GM11168 (cell line): ENCODE data around the gene F7.
"Not testable (repeated sequence)": the region's sequence is repeated elsewhere in the genome, so short reads cannot be mapped to it uniquely, and the experiment has no call there.

Experiments used
- in situ Hi-C: fragments of 300-500 bp; cut with MboI; formaldehyde crosslinking; loops from one replicate; pipeline ENCODE4 v1.12.0; 2022; ENCODE audit warnings: low sequenced_read_pairs; ENCODE audit not compliant: unreplicated experiment

Gene F7

DNA sequence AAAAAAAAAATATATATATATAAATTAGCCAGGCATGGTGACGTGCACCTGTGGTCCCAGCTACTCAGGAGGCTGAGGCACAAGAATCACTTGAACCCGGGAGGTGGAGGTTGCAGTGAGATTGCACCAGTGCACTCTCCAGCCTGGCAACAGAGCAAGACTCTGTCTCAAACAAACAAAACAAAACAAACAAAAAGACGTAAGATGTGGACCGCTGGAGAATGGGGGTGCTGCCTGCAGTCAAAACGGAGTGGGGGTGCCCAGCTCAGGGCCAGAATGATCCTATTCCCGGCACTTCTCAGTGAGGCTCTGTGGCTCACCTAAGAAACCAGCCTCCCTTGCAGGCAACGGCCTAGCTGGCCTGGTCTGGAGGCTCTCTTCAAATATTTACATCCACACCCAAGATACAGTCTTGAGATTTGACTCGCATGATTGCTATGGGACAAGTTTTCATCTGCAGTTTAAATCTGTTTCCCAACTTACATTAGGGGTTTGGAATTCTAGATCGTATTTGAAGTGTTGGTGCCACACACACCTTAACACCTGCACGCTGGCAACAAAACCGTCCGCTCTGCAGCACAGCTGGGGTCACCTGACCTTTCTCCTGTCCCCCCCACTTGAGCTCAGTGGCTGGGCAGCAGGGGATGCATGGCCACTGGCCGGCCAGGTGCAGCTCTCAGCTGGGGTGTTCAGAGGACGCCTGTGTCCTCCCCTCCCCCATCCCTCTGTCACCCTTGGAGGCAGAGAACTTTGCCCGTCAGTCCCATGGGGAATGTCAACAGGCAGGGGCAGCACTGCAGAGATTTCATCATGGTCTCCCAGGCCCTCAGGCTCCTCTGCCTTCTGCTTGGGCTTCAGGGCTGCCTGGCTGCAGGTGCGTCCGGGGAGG lies at the start of gene F7:
Gene F7, plus strand, starts transcription at position 760 of the 889 bp plus-strand sequence. Its CDS starts 51 bp downstream, at position 811.
- in situ Hi-C loops, result no loop called here

DNA sequence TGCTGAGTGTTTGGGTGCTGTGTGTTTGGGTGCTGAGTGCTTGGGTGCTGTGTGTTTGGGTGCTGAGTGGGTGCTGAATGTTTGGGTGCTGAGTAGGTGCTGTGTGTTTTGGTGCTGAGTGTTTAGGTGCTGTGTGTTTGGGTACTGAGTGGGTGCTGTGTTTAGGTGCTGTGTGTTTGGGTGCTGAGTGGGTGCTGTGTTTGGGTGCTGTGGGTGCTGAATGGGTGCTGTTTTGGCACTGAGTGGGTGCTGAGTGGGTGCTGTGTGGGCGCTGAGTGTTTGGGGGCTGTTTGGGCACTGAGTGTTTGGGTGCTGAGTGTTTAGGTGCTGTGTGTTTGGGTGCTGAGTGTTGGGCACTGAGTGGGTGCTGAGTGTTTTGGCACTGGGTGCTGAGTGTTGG lies 48.5 kb upstream of the F7 start:
- in situ Hi-C loops, result no loop called here

DNA sequence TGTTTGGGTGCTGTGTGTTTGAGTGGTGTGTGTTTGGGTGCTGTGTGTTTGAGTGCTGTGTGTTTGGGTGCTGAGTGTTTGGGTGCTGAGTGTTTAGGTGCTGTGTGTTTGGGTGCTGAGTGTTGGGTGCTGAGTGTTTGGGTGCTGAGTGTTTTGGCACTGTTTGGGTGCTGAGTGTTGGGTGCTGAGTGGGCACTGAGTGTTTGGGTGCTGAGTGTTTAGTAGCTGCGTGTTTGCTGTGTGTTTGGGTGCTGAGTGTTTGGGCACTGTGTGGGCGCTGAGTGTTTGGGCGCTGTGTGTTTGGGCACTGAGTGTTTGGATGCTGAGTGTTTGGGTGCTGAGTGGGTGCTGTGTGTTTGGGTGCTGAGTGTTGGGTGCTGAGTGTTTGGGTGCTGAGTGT lies 48.0 kb upstream of the F7 start:
- in situ Hi-C loops, result not testable (repeated sequence)

DNA sequence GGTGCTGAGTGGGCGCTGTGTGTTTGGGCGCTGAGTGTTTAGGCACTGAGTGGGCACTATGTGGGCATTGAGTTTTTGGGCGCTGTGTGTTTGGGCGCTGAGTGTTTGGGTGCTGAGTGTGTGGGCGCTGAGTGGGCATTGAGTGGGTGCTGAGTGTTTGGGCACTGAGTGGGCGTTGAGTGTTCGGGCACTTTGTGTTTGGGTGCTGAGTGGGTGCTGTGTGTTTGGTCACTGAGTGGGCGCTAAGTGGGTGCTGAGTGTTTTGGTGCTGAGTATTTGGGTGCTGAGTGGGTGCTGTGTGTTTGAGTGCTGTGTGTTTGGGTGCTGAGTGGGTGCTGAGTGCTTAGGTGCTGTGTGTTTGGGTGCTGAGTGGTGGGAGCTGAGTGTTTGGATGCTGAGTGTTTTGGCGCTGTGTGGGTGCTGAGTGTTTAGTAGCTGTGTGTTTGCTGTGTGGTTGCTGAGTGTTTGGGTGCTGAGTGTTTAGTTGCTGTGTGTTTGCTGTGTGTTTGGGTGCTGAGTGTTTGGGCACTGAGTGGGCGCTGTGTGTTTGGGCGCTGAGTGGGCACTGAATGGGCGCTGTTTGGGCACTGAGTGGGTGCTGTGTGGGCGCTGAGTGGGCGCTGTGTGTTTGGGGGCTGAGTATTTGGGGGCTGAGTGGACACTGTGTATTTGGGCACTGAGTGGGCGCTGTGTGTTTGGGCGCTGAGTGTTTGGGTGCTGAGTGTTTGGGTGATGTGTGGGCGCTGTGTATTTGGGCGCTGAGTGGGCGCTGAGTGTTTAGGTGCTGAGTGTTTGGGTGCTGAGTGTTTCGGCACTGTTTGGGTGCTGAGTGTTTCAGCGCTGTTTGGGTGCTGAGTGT lies 47.2 kb upstream of the F7 start:
- in situ Hi-C loops, result no loop called here

DNA sequence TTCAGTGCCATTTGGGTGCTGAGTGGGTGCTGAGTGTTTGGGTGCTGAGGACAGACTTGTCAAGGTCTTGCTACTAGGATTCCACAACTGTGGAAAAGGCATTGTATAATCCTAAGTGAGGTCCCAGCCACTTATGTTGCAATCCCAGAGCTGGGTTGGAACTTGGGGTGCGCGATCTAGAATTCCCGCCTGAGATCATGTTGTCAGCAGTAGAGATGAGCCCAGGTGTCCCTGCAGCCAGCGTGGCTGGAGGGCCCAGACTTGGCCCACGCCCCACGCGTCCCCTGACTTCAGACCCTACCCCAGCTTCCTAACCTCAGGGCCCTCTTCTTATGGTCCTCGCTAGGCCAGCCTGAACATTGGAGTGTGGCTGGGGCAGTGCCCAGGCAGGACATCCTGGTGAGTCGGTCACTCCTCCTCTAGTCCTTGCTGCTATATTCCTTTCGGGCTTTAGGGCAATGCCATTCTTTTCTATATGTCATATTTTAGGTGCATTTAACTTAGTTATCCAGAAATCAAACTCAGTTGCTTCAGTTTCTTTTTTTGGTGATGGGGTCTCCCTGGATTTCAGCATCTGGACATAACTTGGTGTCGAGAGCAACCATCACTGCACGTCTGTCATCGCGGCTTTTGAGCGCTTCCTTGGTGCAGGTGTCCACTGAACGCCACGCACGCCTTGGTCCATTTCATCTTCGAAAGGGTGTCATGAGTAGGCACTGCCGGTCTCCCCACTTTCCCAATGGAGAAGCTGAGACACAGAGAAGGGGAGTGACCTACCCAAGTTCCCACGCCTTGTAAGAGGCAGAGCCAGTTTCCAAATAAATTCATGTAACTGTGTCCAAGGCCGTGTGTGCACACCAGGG lies 46.4 kb upstream of the F7 start:
- in situ Hi-C loops, result no loop called here

DNA sequence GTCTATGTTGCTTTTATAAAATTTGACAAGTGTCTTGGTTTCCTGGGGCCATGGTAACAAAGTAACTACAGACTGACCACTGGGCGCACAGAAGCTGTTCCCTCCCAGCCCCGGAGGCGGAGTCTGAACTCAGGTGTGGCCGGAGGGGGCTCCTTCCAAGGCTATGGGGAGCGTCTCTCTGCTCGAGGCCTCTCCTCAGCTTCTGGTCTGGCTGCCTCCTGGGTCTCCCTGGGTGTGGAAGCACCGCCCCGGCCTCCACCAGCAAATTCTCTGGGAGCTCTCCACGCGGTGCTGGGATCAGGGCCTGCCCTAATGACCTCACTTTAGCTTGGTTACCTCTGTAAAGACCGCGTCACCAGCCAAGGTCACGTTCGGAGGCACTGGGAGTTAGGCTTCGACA lies 45.7 kb upstream of the F7 start:
- in situ Hi-C loops, result no loop called here

DNA sequence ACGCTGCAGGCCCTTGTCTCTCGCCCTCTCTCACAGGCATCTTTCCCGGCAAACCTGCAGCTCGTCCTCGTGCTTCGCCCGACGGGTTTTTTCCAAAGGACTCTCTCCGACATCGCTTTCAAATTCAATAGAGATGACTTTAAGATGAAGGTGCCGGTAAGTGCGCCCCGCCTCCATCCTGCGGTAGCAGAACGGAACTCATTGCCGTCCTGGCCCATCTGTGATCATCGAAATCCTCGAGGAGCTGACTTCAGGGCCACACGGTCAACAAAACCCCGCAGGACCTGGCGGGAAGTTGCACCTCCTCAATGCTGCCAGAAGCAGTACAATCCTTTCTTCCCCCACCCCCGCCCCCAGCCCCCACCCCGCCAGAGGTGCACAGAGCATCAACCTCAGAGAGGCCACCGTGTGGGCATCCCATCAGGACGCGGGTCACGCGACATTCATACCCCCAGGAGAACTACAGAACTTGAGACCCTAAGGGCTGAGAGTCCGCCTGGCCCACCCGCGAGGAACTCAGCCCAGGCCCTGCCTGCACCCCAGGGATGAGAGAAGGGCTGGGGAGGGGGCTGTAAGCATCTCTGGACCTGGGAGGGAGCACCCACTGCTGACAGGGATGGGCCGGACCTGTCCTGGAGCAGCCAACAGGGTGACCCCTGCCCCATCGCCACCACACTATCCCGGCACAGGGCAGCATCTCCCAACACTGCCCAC lies 44.9 kb upstream of the F7 start:
- in situ Hi-C loops, result no loop called here

DNA sequence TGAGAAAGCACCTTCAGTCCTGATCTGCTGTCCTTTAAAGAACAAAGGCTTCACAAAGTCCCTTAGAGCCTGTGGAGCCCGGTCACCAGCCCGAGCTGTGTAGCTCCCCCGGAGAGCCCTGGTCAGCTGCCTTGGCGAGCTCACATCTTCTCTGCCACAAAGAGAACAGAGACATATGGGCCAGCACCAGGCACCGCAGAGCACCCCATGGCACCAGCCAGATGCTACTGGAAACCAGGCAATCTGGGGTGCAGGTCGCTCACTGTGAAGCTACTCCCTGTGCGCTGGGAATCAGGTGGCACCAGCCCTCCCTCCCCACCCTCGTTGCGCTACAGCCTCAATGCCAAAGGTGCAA lies 44.3 kb upstream of the F7 start:
- in situ Hi-C loops, result no loop called here

DNA sequence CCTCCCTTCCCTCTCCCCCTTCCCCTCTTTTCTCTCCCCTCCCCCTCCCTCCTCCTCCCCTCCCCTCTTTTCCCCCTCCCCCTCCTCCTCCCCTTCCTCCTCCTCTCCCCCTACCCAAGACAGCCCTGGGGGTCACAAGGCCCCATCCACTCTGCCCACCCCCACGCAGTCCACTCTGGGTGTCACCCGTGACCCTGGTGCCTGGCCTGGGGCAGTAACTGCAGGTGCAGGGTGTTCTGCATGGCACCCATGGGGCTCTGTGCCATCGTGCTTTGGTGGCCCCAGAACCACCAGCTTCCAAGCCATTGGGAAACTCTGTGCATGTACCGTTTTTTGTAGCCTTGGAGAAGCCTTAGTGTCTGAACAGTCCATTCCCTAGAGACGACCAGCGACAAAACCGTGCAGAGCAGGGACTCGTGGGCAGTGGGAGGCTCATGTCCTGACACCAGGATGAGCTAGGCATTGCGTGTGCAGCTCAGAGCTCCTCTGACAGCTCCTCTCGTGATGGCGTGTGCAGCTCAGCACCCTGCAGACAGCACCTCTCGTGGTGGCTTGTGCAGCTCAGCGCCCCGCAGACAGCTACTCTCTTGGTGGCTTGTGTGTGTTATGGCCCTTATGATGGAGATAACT lies 43.7 kb upstream of the F7 start:
- in situ Hi-C loops, result no loop called here

DNA sequence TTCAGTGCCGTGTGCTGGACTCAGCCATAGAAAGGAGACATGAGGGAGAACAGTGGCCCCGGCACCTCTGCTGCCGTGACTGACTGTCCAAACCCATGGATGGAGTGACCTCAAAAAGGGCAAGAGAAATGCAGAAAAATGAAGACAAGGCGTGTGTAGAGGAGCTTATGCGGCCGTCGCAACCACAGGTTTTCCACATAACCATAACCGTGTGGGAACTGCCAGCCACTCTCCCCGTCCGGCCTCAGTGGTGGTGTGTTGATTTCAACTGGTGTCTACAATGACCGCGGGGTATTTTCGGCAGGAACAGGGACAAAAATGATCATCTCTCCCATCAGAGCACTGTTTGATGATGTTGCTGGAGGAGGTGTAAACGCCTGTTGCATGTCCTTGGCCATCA lies 42.9 kb upstream of the F7 start:
- in situ Hi-C loops, result no loop called here

DNA sequence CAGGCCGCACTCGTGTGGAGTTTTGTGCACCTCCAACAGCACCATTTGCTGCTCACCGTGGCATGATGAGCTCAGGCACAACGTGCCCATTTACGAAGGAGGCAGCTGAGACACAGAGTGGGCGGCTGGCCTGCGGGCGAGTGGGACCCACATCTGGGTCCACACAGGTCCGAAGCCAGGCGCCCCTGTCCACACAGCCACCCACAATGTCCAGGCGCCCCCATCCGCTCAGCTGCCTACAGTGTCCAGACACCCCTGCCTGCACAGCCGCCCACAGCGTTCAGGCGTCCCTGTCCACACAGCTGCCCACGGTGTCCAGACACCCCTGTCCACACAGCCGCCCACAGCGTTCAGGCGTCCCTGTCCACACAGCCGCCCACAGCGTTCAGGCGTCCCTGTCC lies 42.5 kb upstream of the F7 start:
- in situ Hi-C loops, result no loop called here

DNA sequence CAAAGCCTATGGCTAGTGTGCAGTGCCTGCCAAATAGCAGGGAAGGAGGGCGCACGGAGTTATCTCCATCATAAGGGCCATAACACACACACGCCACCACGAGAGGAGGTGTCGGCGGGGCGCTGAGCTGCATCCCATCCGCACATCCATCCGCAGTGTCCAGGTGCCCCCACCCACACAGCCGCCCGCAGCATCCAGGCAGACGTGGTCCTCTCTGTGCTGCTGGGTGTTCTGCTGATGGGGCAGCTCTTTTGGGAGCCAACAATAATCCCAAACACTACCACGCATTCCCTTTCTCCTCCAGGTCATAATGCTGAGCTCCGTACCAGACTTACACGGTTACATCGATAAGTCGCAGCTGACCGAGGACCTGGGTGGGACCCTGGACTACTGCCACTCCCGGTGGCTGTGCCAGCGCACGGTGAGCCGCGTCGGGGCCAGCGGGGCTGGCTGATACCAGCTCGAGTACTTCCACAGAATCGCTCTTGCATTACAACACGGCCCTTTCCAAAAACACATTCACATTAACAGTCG lies 41.5 kb upstream of the F7 start:
- in situ Hi-C loops, result no loop called here

DNA sequence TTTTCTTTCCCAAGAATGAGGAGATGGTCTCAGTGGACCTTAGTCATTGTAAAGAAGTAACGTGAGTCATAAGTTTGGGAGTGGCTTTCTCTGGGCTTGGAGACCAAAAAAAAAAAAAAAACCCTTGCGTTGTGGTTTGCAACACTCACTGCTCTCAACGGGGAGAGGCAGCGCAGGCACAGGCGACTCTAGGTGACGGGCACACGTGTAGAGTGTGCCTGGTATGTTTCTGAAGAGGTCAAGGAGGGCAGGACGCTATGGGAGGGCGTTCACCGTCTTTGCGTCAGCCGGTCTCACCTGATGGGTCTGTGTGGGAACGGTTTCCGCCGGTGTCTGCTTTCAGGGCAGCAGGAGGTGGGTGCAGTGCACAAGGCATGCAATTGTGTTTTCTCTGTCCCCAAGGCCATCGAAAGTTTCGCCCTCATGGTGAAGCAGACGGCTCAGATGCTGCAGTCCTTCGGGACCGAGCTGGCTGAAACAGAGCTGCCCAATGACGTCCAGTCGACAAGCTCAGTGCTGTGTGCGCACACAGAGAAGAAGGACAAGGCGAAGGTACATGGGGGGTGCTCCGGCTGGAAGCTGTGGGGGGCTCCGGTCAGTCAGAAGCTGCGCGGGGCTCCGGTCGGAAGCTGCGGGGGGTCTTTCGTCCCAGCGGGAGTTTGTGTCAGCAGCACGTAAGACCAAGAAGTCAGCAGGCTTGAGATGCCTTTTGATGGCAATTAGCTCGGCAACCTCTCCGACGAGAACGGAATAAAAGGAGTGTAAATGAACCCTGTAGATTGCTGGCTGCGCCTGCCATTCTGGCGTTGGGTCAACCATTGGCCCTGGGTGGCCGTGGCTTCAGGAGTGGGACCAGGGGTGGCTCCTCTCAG lies 40.8 kb upstream of the F7 start:
- in situ Hi-C loops, result no loop called here

DNA sequence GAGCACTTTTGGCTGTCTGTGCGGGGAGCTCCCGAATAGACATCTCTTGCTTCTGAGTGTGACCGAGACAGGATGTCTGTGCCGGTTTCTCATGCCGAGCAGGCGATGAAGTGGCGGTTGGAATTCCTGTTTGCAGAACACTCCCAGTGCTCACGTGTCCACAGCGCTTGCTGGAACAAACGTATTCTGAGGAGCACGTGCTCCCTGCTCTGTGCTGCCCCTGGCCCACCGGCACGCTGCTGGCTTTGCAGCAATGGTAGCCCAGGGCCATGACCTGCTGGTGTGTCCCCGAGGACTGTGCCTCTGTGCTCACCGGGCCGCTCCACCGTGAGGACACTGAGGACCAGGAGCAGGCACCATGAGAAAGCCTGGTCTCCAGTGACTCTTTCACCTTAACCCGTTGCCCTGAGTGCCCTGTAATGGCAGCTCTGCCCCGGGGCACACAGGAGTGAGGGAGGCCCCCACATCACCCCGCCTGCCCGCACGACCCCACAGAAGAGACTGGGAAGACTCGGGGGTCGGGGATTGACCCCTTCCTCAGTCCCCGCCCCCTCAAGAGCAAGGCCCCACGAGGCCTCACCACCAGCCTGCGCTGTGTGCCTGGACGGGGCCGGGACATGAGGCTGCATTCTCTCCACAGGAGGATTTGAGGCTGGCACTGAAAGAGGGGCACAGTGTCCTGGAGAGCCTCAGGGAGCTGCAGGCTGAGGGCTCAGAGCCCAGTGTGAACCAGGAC lies 40.0 kb upstream of the F7 start:
- in situ Hi-C loops, result no loop called here

DNA sequence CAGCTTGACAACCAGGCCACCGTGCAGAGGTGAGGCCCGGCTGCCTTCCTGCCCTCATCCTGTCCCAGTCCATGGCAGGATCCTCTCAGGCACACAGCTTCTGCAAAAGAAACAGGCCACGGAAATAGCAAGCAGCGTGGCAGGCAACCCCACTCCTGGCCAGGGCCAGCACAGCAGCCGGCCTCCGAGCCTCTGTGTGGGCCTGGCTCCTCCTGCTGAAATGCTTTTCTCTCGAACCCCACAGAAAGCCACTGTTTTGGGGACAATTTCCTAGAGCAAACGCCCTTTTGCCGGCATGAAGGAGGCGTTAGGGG lies 39.5 kb upstream of the F7 start:
- in situ Hi-C loops, result no loop called here

DNA sequence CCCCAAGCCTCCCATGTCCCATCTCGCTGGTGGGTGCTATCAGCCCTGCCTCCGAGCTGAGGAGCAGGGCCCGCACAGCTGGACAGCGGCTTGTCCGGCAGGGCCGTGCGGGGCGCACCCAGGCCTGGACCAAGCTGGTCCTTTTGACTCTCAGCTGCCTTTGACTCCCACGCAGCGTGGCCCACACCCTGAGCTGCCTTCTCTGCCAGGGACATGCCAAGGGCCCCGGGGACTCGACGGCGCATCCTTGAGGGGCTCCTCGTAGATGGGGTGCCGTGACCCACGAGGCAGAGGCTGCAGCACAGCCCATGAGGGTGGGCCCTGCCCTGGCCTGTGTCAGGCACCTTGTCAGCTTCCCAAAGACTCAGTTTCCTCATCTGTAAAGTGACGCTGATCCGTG lies 38.8 kb upstream of the F7 start:
- in situ Hi-C loops, result no loop called here

DNA sequence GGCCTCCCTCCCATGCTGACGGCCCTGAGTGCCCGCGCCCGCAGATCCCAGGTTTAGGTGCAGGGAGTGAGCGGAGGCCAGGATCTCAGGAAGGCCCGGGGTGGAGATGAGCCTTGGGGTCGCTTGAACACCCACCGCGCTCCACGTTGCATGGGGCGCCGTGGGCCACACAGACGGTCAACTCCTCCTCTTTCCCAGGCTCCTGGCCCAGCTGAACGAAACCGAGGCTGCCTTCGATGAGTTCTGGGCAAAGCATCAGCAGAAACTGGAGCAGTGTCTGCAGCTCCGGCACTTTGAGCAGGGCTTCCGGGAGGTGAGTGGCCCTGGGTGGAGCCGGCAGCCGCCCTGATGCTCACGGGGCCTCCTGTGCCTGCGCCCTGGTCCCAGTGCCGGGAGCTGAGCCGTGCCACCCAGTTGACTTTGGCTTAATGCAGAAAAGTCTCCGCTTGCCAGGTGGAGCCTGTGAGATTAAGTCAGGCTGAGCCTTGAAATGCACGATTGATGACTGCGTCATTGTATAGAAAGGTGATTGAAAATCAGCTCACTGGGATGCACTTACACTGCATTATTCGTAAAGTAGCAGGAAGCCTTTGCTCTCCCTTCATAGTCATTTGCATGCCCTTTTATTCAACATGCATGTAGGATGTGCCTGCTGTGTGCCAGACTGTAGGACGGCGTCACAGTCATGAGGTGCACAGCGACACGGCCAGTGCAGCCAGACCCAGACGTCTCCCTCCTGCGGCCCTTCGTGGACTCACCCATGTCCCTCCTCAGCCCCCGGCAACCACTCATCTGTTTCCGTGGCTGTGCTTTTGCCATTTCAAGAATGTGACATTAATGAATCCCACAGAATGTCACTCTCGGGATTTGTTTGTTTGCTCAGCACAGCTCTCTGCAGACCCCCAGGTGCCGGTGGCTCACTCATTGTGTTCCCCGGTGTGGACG lies 35.5 kb upstream of the F7 start:
- in situ Hi-C loops, result no loop called here
